NCI-H1105 treated with DMSO at 0.1 percent for 48 hours (cell line): ENCODE data around the gene IFT25.
"Not testable (repeated sequence)": the region's sequence is repeated elsewhere in the genome, so short reads cannot be mapped to it uniquely, and the experiment has no call there.

ENCODE experiments used
- DNase-seq: peaks from one replicate; lab custom pipeline; 2025; lab: John Stamatoyannopoulos, UW

IFT25 gene

GRCh38 chr1:53883600-53883999 lies 61.9 kb downstream of the IFT25 start:
- not testable (repeated sequence) for DNase-seq

GRCh38 chr1:53881853-53882252 lies 63.6 kb downstream of the IFT25 start:
- DNase-seq = not testable (repeated sequence)

- DNase-seq = peak; percentile 72
These were observed 66.9 kb downstream of the IFT25 start for GRCh38 chr1:53878492-53879105.

- not testable (repeated sequence) for DNase-seq
These were observed 70.3 kb downstream of the IFT25 start for GRCh38 chr1:53875150-53875549.

- no peak for DNase-seq
These were observed 73.6 kb downstream of the IFT25 start for GRCh38 chr1:53871773-53872484.
